Retinal pigment epithelial cell (primary cell): ENCODE measurements around the gene XRN2.

ENCODE experiments used
- DNase-seq: peaks from one replicate; pipeline ENCODE4 v3.0.0-alpha.2; 2010; ENCODE audit warnings: low read depth
- H3K4me3 ChIP-seq: 2 replicates; pipeline ENCODE4 v1.5.1; 2011; ENCODE audit warnings: mild to moderate bottlenecking, low read length, control low read depth, moderate library complexity
- TF ChIP-seq, protein P1 (sequence below): conservative IDR thresholded peaks from 2 replicates; pipeline ENCODE4 v1.5.1; 2011; ENCODE audit warnings: low read depth, low read length, control low read depth, inconsistent platforms

The XRN2 gene

DNA sequence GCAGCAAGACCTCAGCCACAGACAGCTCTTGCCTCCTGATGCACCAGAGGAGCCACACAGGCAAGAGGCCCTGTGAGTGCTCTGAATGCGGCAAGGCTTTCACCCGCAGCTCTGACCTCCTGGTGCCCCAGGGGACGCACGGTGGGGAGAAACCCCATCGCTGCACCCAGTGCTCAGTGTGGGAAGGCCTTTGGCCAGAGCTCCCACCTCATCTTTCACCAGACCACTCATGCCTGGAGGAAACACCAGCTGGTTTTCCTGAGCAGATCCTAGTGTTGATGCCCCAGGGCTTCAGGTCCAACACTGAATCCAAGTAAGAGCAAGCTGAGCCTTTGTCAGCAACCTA, 37.0 kb upstream of the XRN2 start:
- TF ChIP-seq, protein P1, sequence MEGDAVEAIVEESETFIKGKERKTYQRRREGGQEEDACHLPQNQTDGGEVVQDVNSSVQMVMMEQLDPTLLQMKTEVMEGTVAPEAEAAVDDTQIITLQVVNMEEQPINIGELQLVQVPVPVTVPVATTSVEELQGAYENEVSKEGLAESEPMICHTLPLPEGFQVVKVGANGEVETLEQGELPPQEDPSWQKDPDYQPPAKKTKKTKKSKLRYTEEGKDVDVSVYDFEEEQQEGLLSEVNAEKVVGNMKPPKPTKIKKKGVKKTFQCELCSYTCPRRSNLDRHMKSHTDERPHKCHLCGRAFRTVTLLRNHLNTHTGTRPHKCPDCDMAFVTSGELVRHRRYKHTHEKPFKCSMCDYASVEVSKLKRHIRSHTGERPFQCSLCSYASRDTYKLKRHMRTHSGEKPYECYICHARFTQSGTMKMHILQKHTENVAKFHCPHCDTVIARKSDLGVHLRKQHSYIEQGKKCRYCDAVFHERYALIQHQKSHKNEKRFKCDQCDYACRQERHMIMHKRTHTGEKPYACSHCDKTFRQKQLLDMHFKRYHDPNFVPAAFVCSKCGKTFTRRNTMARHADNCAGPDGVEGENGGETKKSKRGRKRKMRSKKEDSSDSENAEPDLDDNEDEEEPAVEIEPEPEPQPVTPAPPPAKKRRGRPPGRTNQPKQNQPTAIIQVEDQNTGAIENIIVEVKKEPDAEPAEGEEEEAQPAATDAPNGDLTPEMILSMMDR: no peak
- no peak overlapping the region for H3K4me3 ChIP-seq
- no peak for DNase-seq

DNA sequence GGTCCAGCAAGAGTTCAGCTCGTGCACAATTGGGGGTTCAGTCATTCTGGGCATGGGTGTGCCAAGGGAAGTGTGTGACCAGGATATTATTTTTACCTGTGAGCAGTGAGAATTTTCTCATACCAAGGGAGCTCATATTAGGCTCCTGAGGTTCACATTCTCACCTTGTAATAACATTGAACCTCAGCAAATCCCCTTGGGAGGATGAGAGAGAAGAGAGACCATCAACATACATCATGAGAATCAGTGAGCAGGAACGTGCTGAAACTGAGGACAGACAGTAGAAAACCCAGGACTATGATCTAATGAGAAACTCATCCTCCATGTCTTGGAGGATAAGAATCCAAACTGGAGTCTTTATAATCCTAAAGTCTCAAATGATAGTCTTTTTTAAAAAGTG, 33.4 kb upstream of the XRN2 start:
- no peak overlapping the region for H3K4me3 ChIP-seq
- no peak for DNase-seq
- TF ChIP-seq, protein P1: no peak

DNA sequence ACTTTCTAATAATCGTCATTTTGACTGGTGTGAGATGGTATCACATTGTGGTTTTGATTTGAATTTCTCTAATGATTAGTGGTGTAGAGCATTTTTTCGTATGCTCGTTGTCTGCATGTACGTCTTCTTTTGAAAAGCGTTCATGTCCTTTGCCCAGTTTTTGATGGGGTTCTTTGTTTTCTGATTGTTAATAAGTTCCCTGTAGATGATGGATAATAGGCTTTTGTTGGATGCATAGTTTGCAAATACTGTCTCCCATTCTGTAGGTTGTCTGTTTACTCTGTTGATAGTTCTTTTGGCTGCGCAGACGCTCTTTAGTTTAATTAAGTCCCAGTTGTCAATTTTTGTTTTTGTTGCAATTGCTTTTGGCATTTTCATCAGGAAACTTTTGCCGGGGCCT, 32.3 kb upstream of the XRN2 start:
- DNase-seq: no peak
- H3K4me3 ChIP-seq: no peak overlapping the region
- TF ChIP-seq, protein P1: no peak

DNA sequence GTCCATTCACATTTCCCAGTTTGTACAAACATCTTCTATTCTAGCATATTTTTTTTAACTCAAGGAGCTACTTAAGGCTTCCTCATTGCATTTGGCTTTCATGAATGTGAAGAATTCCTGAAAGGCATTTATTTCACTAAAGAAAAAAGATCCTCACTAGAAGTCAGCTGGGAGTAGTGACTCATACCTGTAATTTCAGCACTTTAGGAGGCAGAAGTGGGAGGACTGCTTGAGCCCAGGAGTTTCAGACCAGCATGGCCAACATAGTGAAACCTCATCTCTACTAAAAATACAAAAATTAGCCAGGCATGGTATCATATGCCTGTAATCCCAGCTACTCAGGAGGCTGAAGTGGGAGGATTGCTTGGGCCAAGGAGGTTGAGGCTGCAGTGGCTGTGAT, 30.9 kb upstream of the XRN2 start:
- no peak for DNase-seq
- TF ChIP-seq, protein P1: no peak
- H3K4me3 ChIP-seq: no peak overlapping the region

DNA sequence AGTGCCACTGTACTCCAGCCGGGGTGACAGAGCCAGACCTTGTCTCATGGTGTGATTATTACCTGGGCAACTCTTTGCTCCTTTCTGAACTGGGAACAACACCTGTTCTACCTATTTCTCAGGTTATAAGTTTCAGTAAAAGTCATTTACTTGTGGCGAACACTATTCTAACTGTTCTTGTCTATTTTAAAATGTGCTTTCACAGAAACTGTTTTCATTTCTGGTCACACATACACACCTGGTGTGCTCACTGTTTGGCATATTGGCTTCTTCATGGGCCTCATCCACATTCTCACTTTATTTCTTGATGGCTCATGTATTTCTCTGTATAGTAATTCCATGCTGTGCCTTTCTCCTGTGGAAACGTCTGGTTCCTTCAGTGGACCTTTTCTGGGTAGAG, 30.5 kb upstream of the XRN2 start:
- TF ChIP-seq, protein P1: no peak
- no peak for DNase-seq
- no peak overlapping the region for H3K4me3 ChIP-seq

DNA sequence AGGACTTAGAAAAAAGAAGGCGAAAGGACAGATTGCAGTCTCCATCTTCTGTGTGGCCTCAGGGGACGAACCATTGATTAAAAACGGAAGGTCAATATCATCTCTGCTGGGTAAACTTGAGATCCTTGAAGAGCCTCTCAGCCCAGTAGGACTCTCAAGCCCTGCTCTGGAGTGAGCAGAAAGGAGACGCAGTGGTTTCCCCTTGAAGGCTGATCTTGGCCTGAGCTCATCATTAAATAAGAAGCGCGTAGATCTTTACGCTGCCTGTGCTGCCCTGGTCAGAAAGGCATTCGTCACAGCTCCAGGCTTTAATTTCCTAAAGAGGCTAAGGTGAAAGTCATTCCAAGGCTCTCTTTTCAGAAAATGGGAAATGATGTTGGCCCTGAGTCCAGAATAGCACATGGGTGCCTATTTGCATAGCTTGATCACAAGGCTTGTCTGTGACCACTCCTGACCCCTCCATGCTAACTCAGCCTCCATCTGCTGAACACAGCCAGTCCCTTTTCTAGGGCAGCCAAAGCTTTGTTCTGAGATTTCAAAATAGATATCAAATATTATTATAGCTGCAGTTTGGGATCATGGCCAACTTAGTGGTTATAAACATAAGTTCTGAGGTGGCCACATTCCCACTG, 29.3 kb upstream of the XRN2 start:
- no peak for DNase-seq
- no peak overlapping the region for H3K4me3 ChIP-seq
- TF ChIP-seq, protein P1: no peak

DNA sequence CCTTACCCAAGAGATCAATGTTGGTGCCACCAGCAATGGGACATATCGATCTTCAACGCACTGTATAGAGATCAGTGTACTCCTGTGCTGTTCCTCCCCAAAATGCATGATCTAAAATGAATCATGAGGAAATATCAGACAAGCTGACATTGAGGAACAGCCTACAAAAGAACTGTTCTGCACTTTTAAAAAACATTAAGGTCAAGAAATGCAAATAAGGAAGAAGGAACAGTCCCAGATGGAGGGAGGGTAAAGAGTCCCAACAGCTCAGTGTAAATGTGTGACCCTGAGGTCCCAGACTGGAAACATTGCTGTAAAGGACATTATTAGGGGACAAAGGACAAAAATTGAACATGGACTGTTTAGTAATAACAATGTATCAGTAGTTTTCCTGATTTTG, 24.3 kb upstream of the XRN2 start:
- TF ChIP-seq, protein P1: no peak
- DNase-seq: no peak
- H3K4me3 ChIP-seq: no peak overlapping the region
